ENCODE measurements around the gene SRL. TPM values are rescaled to one million over a fixed set of nuclear protein-coding genes. Genes with fewer than 3 reads are reported as not detected.

SRL gene
- total and polyA plus RNA-seq, 12 donors = 0.24 to 1.8 (median 0.52) TPM; not detected in 2

GRCh38 chr16:4285167-4285566 is 43.3 kb upstream of the SRL start:
- no peak overlapping the region for H3K4me3 ChIP-seq
- TF ChIP-seq POLR2A (IDR thresholded peaks at IDR 0.05) (no peak), CTCF (IDR thresholded peaks at IDR 0.05) (no peak)
- H3K4me1 ChIP-seq (replicated peaks in 1 of 2) = peaks cover 0 to 10% of the 10 kb centered on the region in 2 donors
- no peaks in the 10 kb centered on the region for H3K9me3 ChIP-seq (replicated peaks in 1 of 3)
- WGBS, 4 donors = 57 to 78% (median 64%) methylated on average over 5 to 10 of the region's 10 CpGs
- no peaks in the 10 kb centered on the region for H3K27me3 ChIP-seq
- H3K36me3 ChIP-seq (replicated peaks in 1 of 2) = no peaks in the 10 kb centered on the region
- H3K27ac ChIP-seq = no peak overlapping the region
- intact Hi-C loops (cut with DNase I) = loop anchor here (5.0 to 10.0 kb wide), 2 partner anchors 47 to 120 kb away; no protein-coding TSS in a partner anchor
- peak in 1 of 7 donors; percentile 44 for DNase-seq

- no peak for DNase-seq
- peaks cover 0 to 10% of the 10 kb centered on the region in 2 donors for H3K4me1 ChIP-seq (replicated peaks in 1 of 2)
- no peaks in the 10 kb centered on the region for H3K27me3 ChIP-seq
- no peaks in the 10 kb centered on the region for H3K9me3 ChIP-seq (replicated peaks in 1 of 3)
- H3K27ac ChIP-seq = no peak overlapping the region
- H3K36me3 ChIP-seq (replicated peaks in 1 of 2) = no peaks in the 10 kb centered on the region
- H3K4me3 ChIP-seq = no peak overlapping the region
- intact Hi-C loops (cut with DNase I) = loop anchor here in 1 of 2 donors (10.0 kb wide), 1 partner anchor 121 kb away; no protein-coding TSS in a partner anchor
- 73 to 83% (median 81%) methylated on average over 1 to 2 of the region's 2 CpGs for WGBS, 4 donors
- no peak for TF ChIP-seq POLR2A (IDR thresholded peaks at IDR 0.05)
Measured at GRCh38 chr16:4283939-4284338, 42.1 kb upstream of the SRL start.

GRCh38 chr16:4283441-4283840 is 41.6 kb upstream of the SRL start:
- intact Hi-C loops (cut with DNase I) = loop anchor here in 1 of 2 donors (10.0 kb wide), 1 partner anchor 121 kb away; no protein-coding TSS in a partner anchor
- H3K4me1 ChIP-seq (replicated peaks in 1 of 2) = peaks cover 0 to 7% of the 10 kb centered on the region in 2 donors
- TF ChIP-seq CTCF (IDR thresholded peaks at IDR 0.05) = no peak
- no peak for TF ChIP-seq POLR2A (IDR thresholded peaks at IDR 0.05)
- no peak for DNase-seq
- no peak overlapping the region for H3K4me3 ChIP-seq
- H3K27me3 ChIP-seq = no peaks in the 10 kb centered on the region
- no peak overlapping the region for H3K27ac ChIP-seq
- WGBS, 4 donors = 73 to 81% (median 77%) methylated on average over 8 of the region's 8 CpGs
- no peaks in the 10 kb centered on the region for H3K9me3 ChIP-seq (replicated peaks in 1 of 3)
- H3K36me3 ChIP-seq (replicated peaks in 1 of 2) = no peaks in the 10 kb centered on the region

GRCh38 chr16:4280625-4281024 is 38.7 kb upstream of the SRL start:
- no peak for DNase-seq
- H3K9me3 ChIP-seq (replicated peaks in 1 of 3) = no peaks in the 10 kb centered on the region
- no peaks in the 10 kb centered on the region for H3K27me3 ChIP-seq
- no peak for TF ChIP-seq POLR2A (IDR thresholded peaks at IDR 0.05)
- no peak for TF ChIP-seq CTCF (IDR thresholded peaks at IDR 0.05)
- no peaks in the 10 kb centered on the region for H3K4me1 ChIP-seq (replicated peaks in 1 of 2)
- WGBS, 4 donors = 88 to 98% (median 94%) methylated on average over 2 of the region's 2 CpGs
- no peaks in the 10 kb centered on the region for H3K36me3 ChIP-seq (replicated peaks in 1 of 2)
- no peak overlapping the region for H3K27ac ChIP-seq
- intact Hi-C loops (cut with DNase I) = loop anchor here in 1 of 2 donors (10.0 kb wide), 1 partner anchor 124 kb away; no protein-coding TSS in a partner anchor
- H3K4me3 ChIP-seq = no peak overlapping the region

- Histone ChIP-seq H3K27ac (no peak overlapping the region), H3K9me3 (replicated peaks in 1 of 3) (no peaks in the 10 kb centered on the region), H3K4me1 (replicated peaks in 1 of 2) (peaks cover 3 to 7% of the 10 kb centered on the region in 2 donors), H3K36me3 (replicated peaks in 1 of 2) (no peaks in the 10 kb centered on the region), H3K27me3 (no peaks in the 10 kb centered on the region), H3K4me3 (no peak overlapping the region)
- DNase-seq = no peak
- no peak for TF ChIP-seq POLR2A (IDR thresholded peaks at IDR 0.05)
- no peak for TF ChIP-seq CTCF (IDR thresholded peaks at IDR 0.05)
- WGBS, 4 donors = 89 to 100% (median 95%) methylated on average over 2 of the region's 2 CpGs
- intact Hi-C loops (cut with DNase I) = loop anchor here in 1 of 2 donors (5.0 kb wide), 1 partner anchor 49 kb away; no protein-coding TSS in a partner anchor
Measured at GRCh38 chr16:4277987-4278513, 36.2 kb upstream of the SRL start.

Data from adrenal gland (tissue), 12 donors.